HUDEP-2 (cell line): ENCODE results near the gene DDX11.
"Not testable (repeated sequence)": the region's sequence is repeated elsewhere in the genome, so short reads cannot be mapped to it uniquely, and the experiment has no call there.

Source experiments
- DNase-seq, 76 experiments: peaks; one replicate each; lab custom pipeline; 2025; ENCODE audit not compliant: unreplicated experiment in 76 of 76; lab: John Stamatoyannopoulos, UW

DDX11 gene

GRCh38 chr12:31098363-31098762 lies 24.7 kb downstream of the DDX11 start:
- not testable (repeated sequence) for DNase-seq

GRCh38 chr12:31098771-31099170 lies 25.1 kb downstream of the DDX11 start:
- DNase-seq = not testable (repeated sequence)

GRCh38 chr12:31099434-31099833 lies 25.8 kb downstream of the DDX11 start:
- DNase-seq = not testable (repeated sequence)

- DNase-seq = not testable (repeated sequence)
Observed at GRCh38 chr12:31100503-31101208, 27.0 kb downstream of the DDX11 start.

GRCh38 chr12:31102125-31102524 lies 28.5 kb downstream of the DDX11 start:
- DNase-seq = not testable (repeated sequence)

GRCh38 chr12:31102596-31102995 lies 28.9 kb downstream of the DDX11 start:
- not testable (repeated sequence) for DNase-seq

GRCh38 chr12:31103561-31103975 lies 29.9 kb downstream of the DDX11 start:
- DNase-seq = not testable (repeated sequence)

- DNase-seq = not testable (repeated sequence)
Observed at GRCh38 chr12:31104220-31104619, 30.6 kb downstream of the DDX11 start.

GRCh38 chr12:31104773-31105172 lies 31.1 kb downstream of the DDX11 start:
- DNase-seq = not testable (repeated sequence)

- DNase-seq = no peak
Observed at GRCh38 chr12:31105668-31106067, 32.0 kb downstream of the DDX11 start.

- DNase-seq = no peak
Observed at GRCh38 chr12:31106101-31106803, 32.6 kb downstream of the DDX11 start.

- not testable (repeated sequence) for DNase-seq
Observed at GRCh38 chr12:31109773-31110172, 36.1 kb downstream of the DDX11 start.

- not testable (repeated sequence) for DNase-seq
Observed at GRCh38 chr12:31110263-31110662, 36.6 kb downstream of the DDX11 start.

GRCh38 chr12:31115092-31115601 lies 41.5 kb downstream of the DDX11 start:
- not testable (repeated sequence) for DNase-seq

GRCh38 chr12:31116846-31117202 lies 43.2 kb downstream of the DDX11 start:
- DNase-seq = not testable (repeated sequence)

GRCh38 chr12:31117203-31118011 lies 43.7 kb downstream of the DDX11 start:
- peak in 11 of 76 experiments; percentile 0 to 24 (median 10) for DNase-seq

- DNase-seq = peak in 6 of 76 experiments; percentile 6 to 14 (median 12)
Observed at GRCh38 chr12:31118347-31119191, 44.9 kb downstream of the DDX11 start.

- DNase-seq = no peak
Observed at GRCh38 chr12:31119192-31119802, 45.6 kb downstream of the DDX11 start.

- DNase-seq = no peak
Observed at GRCh38 chr12:31119803-31120211, 46.1 kb downstream of the DDX11 start.
